Measurements from ENCODE around the gene CYP8B1. TPM values are rescaled to one million over a fixed set of nuclear protein-coding genes. Genes with fewer than 3 reads are reported as not detected.

CYP8B1 gene, protein sequence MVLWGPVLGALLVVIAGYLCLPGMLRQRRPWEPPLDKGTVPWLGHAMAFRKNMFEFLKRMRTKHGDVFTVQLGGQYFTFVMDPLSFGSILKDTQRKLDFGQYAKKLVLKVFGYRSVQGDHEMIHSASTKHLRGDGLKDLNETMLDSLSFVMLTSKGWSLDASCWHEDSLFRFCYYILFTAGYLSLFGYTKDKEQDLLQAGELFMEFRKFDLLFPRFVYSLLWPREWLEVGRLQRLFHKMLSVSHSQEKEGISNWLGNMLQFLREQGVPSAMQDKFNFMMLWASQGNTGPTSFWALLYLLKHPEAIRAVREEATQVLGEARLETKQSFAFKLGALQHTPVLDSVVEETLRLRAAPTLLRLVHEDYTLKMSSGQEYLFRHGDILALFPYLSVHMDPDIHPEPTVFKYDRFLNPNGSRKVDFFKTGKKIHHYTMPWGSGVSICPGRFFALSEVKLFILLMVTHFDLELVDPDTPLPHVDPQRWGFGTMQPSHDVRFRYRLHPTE
- not detected in 2 replicates for total RNA-seq
- long read RNA-seq: 0 reads

DNA sequence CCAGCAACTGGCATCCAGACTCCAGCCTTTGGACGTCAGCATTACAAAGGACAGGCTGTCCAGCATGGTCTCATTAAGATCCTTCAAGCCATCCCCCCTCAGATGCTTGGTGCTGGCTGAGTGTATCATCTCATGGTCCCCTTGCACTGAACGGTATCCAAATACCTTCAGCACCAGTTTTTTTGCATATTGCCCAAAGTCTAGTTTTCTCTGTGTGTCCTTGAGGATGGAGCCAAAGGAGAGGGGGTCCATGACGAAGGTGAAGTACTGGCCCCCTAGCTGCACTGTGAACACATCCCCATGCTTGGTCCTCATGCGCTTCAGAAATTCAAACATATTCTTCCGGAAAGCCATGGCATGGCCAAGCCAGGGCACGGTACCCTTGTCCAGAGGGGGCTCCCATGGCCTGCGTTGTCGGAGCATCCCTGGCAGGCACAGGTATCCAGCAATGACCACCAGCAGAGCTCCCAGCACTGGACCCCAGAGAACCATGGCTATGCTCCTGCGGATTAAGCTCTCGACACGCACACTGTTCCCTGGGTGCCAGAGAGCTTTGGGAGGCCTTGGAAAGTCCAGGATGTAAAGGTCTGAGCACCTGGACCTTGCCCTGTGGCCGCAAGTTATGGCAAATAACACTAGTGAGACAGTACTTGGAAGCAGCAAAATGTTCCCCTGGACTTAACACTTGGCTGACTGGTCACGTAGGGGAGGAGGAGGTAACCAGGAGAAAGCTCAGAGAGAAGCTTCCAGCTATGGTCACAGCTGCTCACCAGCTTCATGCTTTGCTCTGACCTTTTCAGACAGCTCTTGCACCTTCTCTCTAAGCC, at the start of gene CYP8B1:
Gene CYP8B1 (minus strand): TSS at position 555 of the 827 bp plus-strand sequence. CDS start 63 bp downstream, at position 492.
- H3K27me3 Mint-ChIP-seq: peaks cover 14% of the 10 kb centered on the region
- no peak for DNase-seq (ENCODE audit: low spot score, unreplicated experiment)
- TF ChIP-seq, protein P1, sequence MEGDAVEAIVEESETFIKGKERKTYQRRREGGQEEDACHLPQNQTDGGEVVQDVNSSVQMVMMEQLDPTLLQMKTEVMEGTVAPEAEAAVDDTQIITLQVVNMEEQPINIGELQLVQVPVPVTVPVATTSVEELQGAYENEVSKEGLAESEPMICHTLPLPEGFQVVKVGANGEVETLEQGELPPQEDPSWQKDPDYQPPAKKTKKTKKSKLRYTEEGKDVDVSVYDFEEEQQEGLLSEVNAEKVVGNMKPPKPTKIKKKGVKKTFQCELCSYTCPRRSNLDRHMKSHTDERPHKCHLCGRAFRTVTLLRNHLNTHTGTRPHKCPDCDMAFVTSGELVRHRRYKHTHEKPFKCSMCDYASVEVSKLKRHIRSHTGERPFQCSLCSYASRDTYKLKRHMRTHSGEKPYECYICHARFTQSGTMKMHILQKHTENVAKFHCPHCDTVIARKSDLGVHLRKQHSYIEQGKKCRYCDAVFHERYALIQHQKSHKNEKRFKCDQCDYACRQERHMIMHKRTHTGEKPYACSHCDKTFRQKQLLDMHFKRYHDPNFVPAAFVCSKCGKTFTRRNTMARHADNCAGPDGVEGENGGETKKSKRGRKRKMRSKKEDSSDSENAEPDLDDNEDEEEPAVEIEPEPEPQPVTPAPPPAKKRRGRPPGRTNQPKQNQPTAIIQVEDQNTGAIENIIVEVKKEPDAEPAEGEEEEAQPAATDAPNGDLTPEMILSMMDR (IDR thresholded peaks at IDR 0.05; ENCODE audit: unreplicated experiment): no peak
- no peaks in the 10 kb centered on the region for H3K36me3 Mint-ChIP-seq (ENCODE audit: insufficient read depth)
- peaks cover 22% of the 10 kb centered on the region for H3K4me1 Mint-ChIP-seq (ENCODE audit: low read depth)
- H3K9me3 Mint-ChIP-seq (ENCODE audit: low read depth): no peaks in the 10 kb centered on the region
- no peak within 1 kb of the TSS for H3K4me3 Mint-ChIP-seq (ENCODE audit: low read depth)
- no peak within 1 kb of the TSS for H3K27ac Mint-ChIP-seq

DNA sequence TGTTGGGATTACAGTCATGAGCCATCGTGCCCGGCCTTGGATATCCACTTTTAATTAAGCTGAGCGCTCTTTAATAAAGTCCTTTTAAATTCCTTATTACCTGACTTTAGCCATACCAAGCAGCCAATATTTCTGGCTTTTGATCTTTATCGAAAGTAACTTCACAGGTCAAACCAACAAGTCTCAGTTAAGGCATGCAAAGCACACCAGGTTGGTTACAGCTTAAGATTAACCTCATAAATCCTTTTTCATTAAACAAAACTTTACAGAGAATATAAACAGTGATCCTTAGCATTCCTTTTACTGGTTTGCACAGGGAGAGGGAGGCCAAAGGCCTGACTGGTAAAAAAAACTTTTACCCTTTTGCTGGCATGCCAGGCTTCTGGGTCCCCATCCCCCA, 47.9 kb upstream of the CYP8B1 start:
- no peaks in the 10 kb centered on the region for H3K4me1 Mint-ChIP-seq (ENCODE audit: low read depth)

DNA sequence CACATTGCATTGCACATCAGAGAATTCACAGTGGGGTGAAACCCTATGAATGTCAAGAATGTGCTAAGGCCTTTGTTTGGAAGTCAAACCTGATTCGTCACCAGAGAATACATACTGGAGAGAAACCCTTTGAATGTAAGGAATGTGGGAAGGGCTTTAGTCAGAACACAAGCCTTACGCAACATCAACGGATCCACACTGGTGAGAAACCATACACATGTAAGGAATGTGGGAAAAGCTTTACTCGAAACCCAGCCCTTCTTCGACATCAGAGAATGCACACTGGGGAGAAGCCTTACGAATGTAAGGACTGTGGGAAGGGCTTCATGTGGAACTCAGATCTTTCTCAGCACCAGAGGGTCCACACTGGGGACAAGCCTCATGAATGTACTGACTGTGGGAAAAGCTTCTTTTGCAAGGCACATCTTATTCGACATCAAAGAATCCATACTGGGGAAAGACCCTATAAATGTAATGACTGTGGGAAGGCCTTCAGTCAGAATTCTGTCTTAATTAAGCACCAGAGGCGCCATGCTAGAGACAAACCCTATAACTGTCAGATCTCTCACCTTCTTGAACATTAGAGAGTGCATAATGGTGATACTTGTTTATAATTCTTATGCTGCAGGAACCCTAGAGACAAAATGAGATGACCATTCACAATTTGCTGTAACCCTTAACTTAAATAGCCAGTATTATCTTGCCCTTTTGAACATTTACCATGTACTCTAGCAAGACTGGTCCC, 39.3 kb upstream of the CYP8B1 start:
- DNase-seq (ENCODE audit: low spot score, unreplicated experiment): no peak
- Mint-ChIP-seq H3K27me3 (no peaks in the 10 kb centered on the region), H3K27ac (no peak overlapping the region), H3K9me3 (ENCODE audit: low read depth) (peaks cover 56% of the 10 kb centered on the region), H3K4me1 (ENCODE audit: low read depth) (no peaks in the 10 kb centered on the region), H3K36me3 (ENCODE audit: insufficient read depth) (peaks cover 19% of the 10 kb centered on the region), H3K4me3 (ENCODE audit: low read depth) (no peak overlapping the region)
- TF ChIP-seq, protein P1 (IDR thresholded peaks at IDR 0.05; ENCODE audit: unreplicated experiment): no peak

More for the DNA sequence above, 47.9 kb upstream of the CYP8B1 start:
- DNase-seq (ENCODE audit: low spot score, unreplicated experiment): no peak
- Mint-ChIP-seq H3K27me3 (peaks cover 4% of the 10 kb centered on the region), H3K27ac (no peak overlapping the region), H3K9me3 (ENCODE audit: low read depth) (peaks cover 14% of the 10 kb centered on the region), H3K4me3 (ENCODE audit: low read depth) (no peak overlapping the region), H3K36me3 (ENCODE audit: insufficient read depth) (peaks cover 1% of the 10 kb centered on the region)
- TF ChIP-seq, protein P1 (IDR thresholded peaks at IDR 0.05; ENCODE audit: unreplicated experiment): no peak

DNA sequence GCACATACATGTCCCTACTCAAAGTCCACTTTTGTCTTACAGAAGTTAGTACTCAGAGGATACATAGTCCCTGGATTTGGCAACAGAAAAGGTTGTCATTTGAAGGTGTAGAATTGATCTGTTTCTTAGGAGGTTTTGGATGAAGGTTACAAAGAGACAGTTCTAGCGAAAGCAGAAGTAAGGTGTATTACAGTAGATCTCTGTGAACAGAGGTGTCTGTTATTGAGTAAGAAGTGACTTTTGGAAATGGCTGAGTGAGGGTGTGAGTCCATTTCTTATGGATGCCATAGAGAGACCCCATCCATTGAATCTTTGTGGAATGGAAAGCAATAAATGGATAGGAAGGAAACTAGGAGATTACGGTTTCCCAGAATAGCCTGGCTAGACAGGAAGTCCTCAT, 35.9 kb upstream of the CYP8B1 start:
- Mint-ChIP-seq H3K4me3 (ENCODE audit: low read depth) (no peak overlapping the region), H3K36me3 (ENCODE audit: insufficient read depth) (peaks cover 17% of the 10 kb centered on the region), H3K27ac (no peak overlapping the region), H3K4me1 (ENCODE audit: low read depth) (peaks cover 1% of the 10 kb centered on the region), H3K9me3 (ENCODE audit: low read depth) (peaks cover 42% of the 10 kb centered on the region), H3K27me3 (no peaks in the 10 kb centered on the region)
- no peak for DNase-seq (ENCODE audit: low spot score, unreplicated experiment)
- TF ChIP-seq, protein P1 (IDR thresholded peaks at IDR 0.05; ENCODE audit: unreplicated experiment): no peak

Data from progenitor cell of endocrine pancreas (in vitro differentiated cells).